Caco-2 (cell line): ENCODE data around the gene UBE2E2. TPM values are rescaled to one million over a fixed set of nuclear protein-coding genes. Genes with fewer than 3 reads are reported as not detected.

ENCODE experiments used
- BruUV-seq: library from RNA; stranded (reverse); fragments of 400-500 nt; replicated peaks from 2 replicates; lab custom pipeline; 2021; lab: Mats Ljungman, UMichigan
- CTCF ChIA-PET: fragments of 300-600 bp; sonication (Branson Sonifier 250); formaldehyde crosslinking; loops from one replicate; lab custom pipeline; 2022; ENCODE audit warnings: antibody characterized with exemption; lab: Charles Lee
- POLR2A ChIA-PET: fragments of 300-600 bp; sonication (Branson Sonifier 250); formaldehyde crosslinking; loops from one replicate; lab custom pipeline; 2022; ENCODE audit warnings: antibody characterized with exemption; lab: Charles Lee
- DNase-seq, 2 experiments: peaks; one replicate each; pipeline versions ENCODE4 v3.0.0 to v3.0.0-alpha.2; 2020 to 2022
- H3K27me3 ChIP-seq: replicated peaks from 2 replicates; pipeline ENCODE4 v1.6.0; 2011; ENCODE audit warnings: low read length; ENCODE audit not compliant: control insufficient read depth, insufficient read depth
- H3K36me3 ChIP-seq: 2 replicates; pipeline ENCODE4 v1.5.1; 2011; ENCODE audit warnings: low read length; ENCODE audit not compliant: control insufficient read depth, insufficient read depth
- H3K4me1 ChIP-seq: fragments of 250-450 bp; sonication (Bioruptor Pico); 2 replicates; pipeline ENCODE4 v1.5.1; 2020; ENCODE audit warnings: mild to moderate bottlenecking
- H3K4me3 ChIP-seq: 2 replicates; pipeline ENCODE4 v1.5.1; 2011; ENCODE audit warnings: low read depth, mild to moderate bottlenecking, control low read depth, low read length
- H3K9me3 ChIP-seq: fragments of 250-450 bp; sonication (Bioruptor Pico); 2 replicates; pipeline ENCODE4 v1.5.1; 2020; ENCODE audit warnings: mild to moderate bottlenecking, moderate library complexity
- H3K27ac Mint-ChIP-seq: one replicate; pipeline ENCODE4 v1.8.0; 2022; ENCODE audit warnings: mixed read lengths; ENCODE audit not compliant: unreplicated experiment
- H3K27me3 Mint-ChIP-seq: one replicate; pipeline ENCODE4 v1.8.0; 2022; ENCODE audit warnings: mixed read lengths; ENCODE audit not compliant: insufficient read depth, unreplicated experiment
- H3K36me3 Mint-ChIP-seq: one replicate; pipeline ENCODE4 v1.8.0; 2022; ENCODE audit warnings: mild to moderate bottlenecking, mixed read lengths; ENCODE audit not compliant: insufficient read depth, unreplicated experiment
- H3K4me1 Mint-ChIP-seq: one replicate; pipeline ENCODE4 v1.8.0; 2022; ENCODE audit warnings: low read depth, mixed read lengths; ENCODE audit not compliant: unreplicated experiment
- H3K4me3 Mint-ChIP-seq: one replicate; pipeline ENCODE4 v1.8.0; 2022; ENCODE audit warnings: mild to moderate bottlenecking, moderate library complexity, mixed read lengths; ENCODE audit not compliant: unreplicated experiment
- H3K9me3 Mint-ChIP-seq: one replicate; pipeline ENCODE4 v1.8.0; 2022; ENCODE audit warnings: mixed read lengths; ENCODE audit not compliant: unreplicated experiment
- intact Hi-C: fragments of 100-400 bp; cut with micrococcal nuclease; formaldehyde crosslinking; loops from one replicate; pipeline ENCODE4 v1.10.0; 2022; ENCODE audit not compliant: unreplicated experiment
- total RNA-seq: library from RNA; stranded (reverse); gene quantifications from 2 replicates; pipeline ENCODE4 v1.2.3, GENCODE V29; 2022
- TF ChIP-seq, protein P1 (sequence below), 2 experiments: fragments of 200-600 bp in 1 of 2; IDR thresholded peaks; 1 replicate in 1 of 2; 2 replicates in 1 of 2; pipeline versions ENCODE4 v1.5.1 to v1.8.0; 2011 to 2022; ENCODE audit warnings: antibody characterized with exemption in 1 of 2, control low read depth in 1 of 2, inconsistent platforms in 1 of 2, low read depth in 1 of 2, low read length in 1 of 2, mild to moderate bottlenecking in 1 of 2, moderate library complexity in 1 of 2; ENCODE audit not compliant: insufficient read depth in 1 of 2, severe bottlenecking in 1 of 2, unreplicated experiment in 1 of 2

The UBE2E2 gene
- total RNA-seq, 1 experiment from 2014 or later = 83.8 TPM

- TF ChIP-seq, protein P1, sequence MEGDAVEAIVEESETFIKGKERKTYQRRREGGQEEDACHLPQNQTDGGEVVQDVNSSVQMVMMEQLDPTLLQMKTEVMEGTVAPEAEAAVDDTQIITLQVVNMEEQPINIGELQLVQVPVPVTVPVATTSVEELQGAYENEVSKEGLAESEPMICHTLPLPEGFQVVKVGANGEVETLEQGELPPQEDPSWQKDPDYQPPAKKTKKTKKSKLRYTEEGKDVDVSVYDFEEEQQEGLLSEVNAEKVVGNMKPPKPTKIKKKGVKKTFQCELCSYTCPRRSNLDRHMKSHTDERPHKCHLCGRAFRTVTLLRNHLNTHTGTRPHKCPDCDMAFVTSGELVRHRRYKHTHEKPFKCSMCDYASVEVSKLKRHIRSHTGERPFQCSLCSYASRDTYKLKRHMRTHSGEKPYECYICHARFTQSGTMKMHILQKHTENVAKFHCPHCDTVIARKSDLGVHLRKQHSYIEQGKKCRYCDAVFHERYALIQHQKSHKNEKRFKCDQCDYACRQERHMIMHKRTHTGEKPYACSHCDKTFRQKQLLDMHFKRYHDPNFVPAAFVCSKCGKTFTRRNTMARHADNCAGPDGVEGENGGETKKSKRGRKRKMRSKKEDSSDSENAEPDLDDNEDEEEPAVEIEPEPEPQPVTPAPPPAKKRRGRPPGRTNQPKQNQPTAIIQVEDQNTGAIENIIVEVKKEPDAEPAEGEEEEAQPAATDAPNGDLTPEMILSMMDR (IDR thresholded peaks at IDR 0.05; ENCODE audit: insufficient read depth in 1 of 2, low read depth in 1 of 2, low read length in 1 of 2, severe bottlenecking in 1 of 2, unreplicated experiment in 1 of 2) = no peak
- Histone ChIP-seq H3K27me3 (no peaks in the 10 kb centered on the region), H3K36me3 (no peaks in the 10 kb centered on the region), H3K4me1 (no peaks in the 10 kb centered on the region), H3K9me3 (no peaks in the 10 kb centered on the region), H3K4me3 (no peak overlapping the region)
- no peaks in the 10 kb centered on the region for H3K36me3 Mint-ChIP-seq
- ChIA-PET POLR2A (no interaction called here), CTCF (no interaction called here)
- no peaks in the 10 kb centered on the region for H3K9me3 Mint-ChIP-seq
- H3K27ac Mint-ChIP-seq = no peak overlapping the region
- H3K27me3 Mint-ChIP-seq = no peaks in the 10 kb centered on the region
- BruUV-seq = no TSS peak
- H3K4me3 Mint-ChIP-seq = no peak overlapping the region
- no peaks in the 10 kb centered on the region for H3K4me1 Mint-ChIP-seq
- DNase-seq = no peak
- intact Hi-C loops = no loop called here
Measured at GRCh38 chr3:23232016-23232415, 28.9 kb downstream of the UBE2E2 start.

- ChIA-PET CTCF (no interaction called here), POLR2A (no interaction called here)
- intact Hi-C loops = no loop called here
- Mint-ChIP-seq H3K27ac (no peak overlapping the region), H3K4me1 (no peaks in the 10 kb centered on the region), H3K27me3 (no peaks in the 10 kb centered on the region), H3K4me3 (no peak overlapping the region), H3K9me3 (no peaks in the 10 kb centered on the region), H3K36me3 (no peaks in the 10 kb centered on the region)
- no peak overlapping the region for H3K4me3 ChIP-seq
- no peaks in the 10 kb centered on the region for H3K9me3 ChIP-seq
- no peaks in the 10 kb centered on the region for H3K27me3 ChIP-seq
- no peak for DNase-seq
- H3K4me1 ChIP-seq = no peaks in the 10 kb centered on the region
- BruUV-seq = no TSS peak
- no peaks in the 10 kb centered on the region for H3K36me3 ChIP-seq
- TF ChIP-seq, protein P1 (IDR thresholded peaks at IDR 0.05; ENCODE audit: insufficient read depth in 1 of 2, low read depth in 1 of 2, low read length in 1 of 2, severe bottlenecking in 1 of 2, unreplicated experiment in 1 of 2) = no peak
Measured at GRCh38 chr3:23232854-23233253, 29.7 kb downstream of the UBE2E2 start.

GRCh38 chr3:23235264-23235663 is 32.1 kb downstream of the UBE2E2 start:
- Mint-ChIP-seq H3K4me1 (peaks cover 6% of the 10 kb centered on the region), H3K27me3 (no peaks in the 10 kb centered on the region), H3K27ac (no peak overlapping the region), H3K4me3 (no peak overlapping the region), H3K36me3 (no peaks in the 10 kb centered on the region), H3K9me3 (no peaks in the 10 kb centered on the region)
- Histone ChIP-seq H3K9me3 (no peaks in the 10 kb centered on the region), H3K27me3 (no peaks in the 10 kb centered on the region), H3K4me3 (no peak overlapping the region), H3K36me3 (no peaks in the 10 kb centered on the region), H3K4me1 (no peaks in the 10 kb centered on the region)
- BruUV-seq = no TSS peak
- TF ChIP-seq, protein P1 (IDR thresholded peaks at IDR 0.05; ENCODE audit: insufficient read depth in 1 of 2, low read depth in 1 of 2, low read length in 1 of 2, severe bottlenecking in 1 of 2, unreplicated experiment in 1 of 2) = no peak
- no peak for DNase-seq
- POLR2A ChIA-PET = interaction anchor here (0.5 kb wide), 1 partner anchor 46 kb away, joined by 5 read pairs; no protein-coding TSS in a partner anchor
- intact Hi-C loops = no loop called here
- CTCF ChIA-PET = no interaction called here
